Measurements from ENCODE around the gene TMCC1.

Gene TMCC1

GRCh38 chr3:129624347-129625071, 269.0 kb downstream of the TMCC1 start:
- TF ChIP-seq ZNF8 (CRISPR knock-in tag; IDR thresholded peaks at IDR 0.05): no peak
- TF ChIP-seq BACH2 (CRISPR knock-in tag; IDR thresholded peaks at IDR 0.05; ENCODE audit: borderline replicate concordance): no peak
- no peak for TF ChIP-seq ISL1 (CRISPR knock-in tag; IDR thresholded peaks at IDR 0.05)
- no peak for TF ChIP-seq ZC3H10 (CRISPR knock-in tag; IDR thresholded peaks at IDR 0.05)
- TF ChIP-seq CREB5 (CRISPR knock-in tag; IDR thresholded peaks at IDR 0.05; ENCODE audit: low read depth): no peak
- no peak for TF ChIP-seq GLIS3 (CRISPR knock-in tag; IDR thresholded peaks at IDR 0.05)
- no peak for TF ChIP-seq ZFP3 (CRISPR knock-in tag; IDR thresholded peaks at IDR 0.05)
- TF ChIP-seq ZNF565 (CRISPR knock-in tag; conservative IDR thresholded peaks at IDR 0.05; ENCODE audit: low read depth): no peak
- TF ChIP-seq CSRNP3 (CRISPR knock-in tag; IDR thresholded peaks at IDR 0.05): no peak
- no peak for TF ChIP-seq CSDC2 (CRISPR knock-in tag; IDR thresholded peaks at IDR 0.05)
- TF ChIP-seq ARNTL (CRISPR knock-in tag; IDR thresholded peaks at IDR 0.05; ENCODE audit: borderline replicate concordance, low read depth): no peak
- no peak for TF ChIP-seq TCF4 (CRISPR knock-in tag; IDR thresholded peaks at IDR 0.05; ENCODE audit: borderline replicate concordance)
- TF ChIP-seq RARB (CRISPR knock-in tag; IDR thresholded peaks at IDR 0.05): no peak
- TF ChIP-seq POU6F1 (CRISPR knock-in tag; IDR thresholded peaks at IDR 0.05; ENCODE audit: borderline replicate concordance, low read depth): no peak
- no peak for TF ChIP-seq ZNF70 (CRISPR knock-in tag; IDR thresholded peaks at IDR 0.05)
- ATAC-seq: no peak; the same call in 2 of the 3 replicates

- TF ChIP-seq BACH2 (CRISPR knock-in tag; IDR thresholded peaks at IDR 0.05; ENCODE audit: borderline replicate concordance) (no peak), CREB5 (CRISPR knock-in tag; IDR thresholded peaks at IDR 0.05; ENCODE audit: low read depth) (no peak), RARB (CRISPR knock-in tag; IDR thresholded peaks at IDR 0.05) (no peak), OSR1 (CRISPR knock-in tag; IDR thresholded peaks at IDR 0.05) (no peak), ZFP3 (CRISPR knock-in tag; IDR thresholded peaks at IDR 0.05) (no peak), ZNF8 (CRISPR knock-in tag; IDR thresholded peaks at IDR 0.05) (no peak), TSHZ2 (CRISPR knock-in tag; IDR thresholded peaks at IDR 0.05) (no peak), ZC3H10 (CRISPR knock-in tag; IDR thresholded peaks at IDR 0.05) (no peak), SNAI2 (CRISPR knock-in tag; IDR thresholded peaks at IDR 0.05) (no peak), CSDC2 (CRISPR knock-in tag; IDR thresholded peaks at IDR 0.05) (no peak), ESRRG (CRISPR knock-in tag; IDR thresholded peaks at IDR 0.05) (no peak), ZFP30 (CRISPR knock-in tag; IDR thresholded peaks at IDR 0.05) (no peak), TOX (CRISPR knock-in tag; IDR thresholded peaks at IDR 0.05; ENCODE audit: borderline replicate concordance) (no peak), GLIS3 (CRISPR knock-in tag; IDR thresholded peaks at IDR 0.05) (no peak)
- ATAC-seq: no peak
Observed at GRCh38 chr3:129623447-129624118, 269.9 kb downstream of the TMCC1 start.
